Lung (tissue), 12 donors: Measurements from ENCODE around the gene LRRK1. TPM values are rescaled to one million over a fixed set of nuclear protein-coding genes. Genes with fewer than 3 reads are reported as not detected.

Experiments used
- ATAC-seq: fragments of 200-7000 bp; cut with Tn5 transposase; one replicate; pipeline ENCODE4 v1.9.1; 2020; ENCODE audit warnings: moderate number of reproducible peaks; ENCODE audit not compliant: insufficient read depth, low FRiP score
- DNase-seq, 3 donors: peaks; one replicate each; pipeline ENCODE4 v3.0.0-alpha.2; 2013 to 2017
- H3K27ac ChIP-seq, 2 donors: one replicate each; pipeline ENCODE4 v1.5.1; 2013; ENCODE audit warnings: mild to moderate bottlenecking in 2 of 2, moderate library complexity in 2 of 2, control low read depth in 1 of 2, inconsistent platforms in 1 of 2, low read depth in 1 of 2, low read length in 1 of 2
- H3K27me3 ChIP-seq, 3 donors: one replicate each; pipeline ENCODE4 v1.5.1; 2013; ENCODE audit warnings: low read length in 2 of 3; ENCODE audit not compliant: control insufficient read depth in 3 of 3, insufficient read depth in 3 of 3
- H3K36me3 ChIP-seq, 4 donors: one replicate each; pipeline ENCODE4 v1.5.1; 2013; ENCODE audit warnings: low read length in 4 of 4, mild to moderate bottlenecking in 1 of 4, moderate library complexity in 1 of 4; ENCODE audit not compliant: control insufficient read depth in 4 of 4, insufficient read depth in 4 of 4
- H3K4me1 ChIP-seq, 5 donors: one replicate each; pipeline ENCODE4 v1.5.1; 2013; ENCODE audit warnings: low read length in 5 of 5, mild to moderate bottlenecking in 2 of 5, moderate library complexity in 1 of 5; ENCODE audit not compliant: control insufficient read depth in 5 of 5, insufficient read depth in 5 of 5
- H3K4me3 ChIP-seq: one replicate; pipeline ENCODE4 v1.5.1; 2013; ENCODE audit warnings: mild to moderate bottlenecking, control low read depth, moderate library complexity
- H3K9ac ChIP-seq, 2 donors: one replicate each; pipeline ENCODE4 v1.5.1; 2013; ENCODE audit warnings: low read length in 2 of 2, control low read depth in 1 of 2; ENCODE audit not compliant: insufficient read depth in 1 of 2
- H3K9me3 ChIP-seq, 4 donors: one replicate each; pipeline ENCODE4 v1.5.1; 2013; ENCODE audit warnings: low read length in 3 of 4, mild to moderate bottlenecking in 1 of 4, moderate library complexity in 1 of 4; ENCODE audit not compliant: control insufficient read depth in 4 of 4, insufficient read depth in 3 of 4
- CTCF ChIP-seq: IDR thresholded peaks from 2 replicates; pipeline ENCODE4 v1.5.1; 2012; ENCODE audit warnings: mild to moderate bottlenecking; ENCODE audit errors: control extremely low read depth, extremely low read depth
- WGBS, 2 donors: extraction: QIAGEN DNeasy Blood & Tissue Kit; methylation state at CpG; one replicate each; pipeline ENCODE4 v1.1.7; 2013; 5-methylcytosine and 5-hydroxymethylcytosine counted together
- polyA plus RNA-seq, 2 donors: library from polyadenylated mRNA; stranded (reverse); fragments of 200-250 nt; gene quantifications; one replicate each; pipeline ENCODE4 v1.2.1, GENCODE V29; 2013
- total RNA-seq, 2 donors: library from RNA; depleted of rRNA in 1 of 2; stranded (reverse); fragments of >200 nt in 1 of 2; gene quantifications; one replicate each; pipeline ENCODE4 v1.2.1, GENCODE V29; 2014 to 2021
- donor health status: control.
- donor health status: control.
- donor health status: Bipolar disorder and iron deficiency.
- donor health status: healthy.
- donor health status: DM: yes; HTN: yes; CAD: no.

The LRRK1 gene
- total and polyA plus RNA-seq, 4 donors, result 5.7 to 22.9 (median 9.7) TPM

GRCh38 chr15:101108791-101109190 lies 189.6 kb downstream of the LRRK1 start:
- 97 to 98% methylated on average over 7 of the region's 7 CpGs for WGBS, 2 donors

GRCh38 chr15:101110681-101111569 lies 191.8 kb downstream of the LRRK1 start:
- H3K27ac ChIP-seq, result no peak overlapping the region
- TF ChIP-seq CTCF, result no peak
- DNase-seq (no peak), ATAC-seq (no peak)
- H3K27me3 ChIP-seq, result no peaks in the 10 kb centered on the region
- 88 to 95% methylated on average over 22 of the region's 23 CpGs for WGBS, 2 donors
- H3K36me3 ChIP-seq, result no peaks in the 10 kb centered on the region
- peaks cover 0 to 24% (median 2%) of the 10 kb centered on the region in 5 donors for H3K4me1 ChIP-seq
- H3K9me3 ChIP-seq, result no peaks in the 10 kb centered on the region
- no peak overlapping the region for H3K4me3 ChIP-seq
- H3K9ac ChIP-seq, result no peak overlapping the region

More at GRCh38 chr15:101108791-101109190, 189.6 kb downstream of the LRRK1 start:
- peaks cover 0 to 22% (median 4%) of the 10 kb centered on the region in 5 donors for H3K4me1 ChIP-seq
- no peaks in the 10 kb centered on the region for H3K9me3 ChIP-seq
- DNase-seq (no peak), ATAC-seq (no peak)
- TF ChIP-seq CTCF, result no peak
- H3K27me3 ChIP-seq, result no peaks in the 10 kb centered on the region
- no peaks in the 10 kb centered on the region for H3K36me3 ChIP-seq
- H3K9ac ChIP-seq, result no peak overlapping the region
- no peak overlapping the region for H3K27ac ChIP-seq
- no peak overlapping the region for H3K4me3 ChIP-seq

GRCh38 chr15:101111570-101112262 lies 192.6 kb downstream of the LRRK1 start:
- H3K36me3 ChIP-seq, result no peaks in the 10 kb centered on the region
- DNase-seq (no peak), ATAC-seq (no peak)
- H3K4me1 ChIP-seq, result peaks cover 0 to 29% (median 9%) of the 10 kb centered on the region in 5 donors
- TF ChIP-seq CTCF, result no peak
- WGBS, 2 donors, result 85 to 92% methylated on average over 16 of the region's 16 CpGs
- H3K27ac ChIP-seq, result no peak overlapping the region
- no peaks in the 10 kb centered on the region for H3K9me3 ChIP-seq
- H3K27me3 ChIP-seq, result no peaks in the 10 kb centered on the region
- H3K9ac ChIP-seq, result no peak overlapping the region
- no peak overlapping the region for H3K4me3 ChIP-seq
